HG02943 (cell line): ENCODE results near the gene DEDD2.

Source experiments
- ATAC-seq: cut with Tn5 transposase; IDR thresholded peaks from one replicate; pipeline ENCODE4 v1.9.1; 2021; ENCODE audit warnings: mild to moderate bottlenecking, low read depth, moderate library complexity; ENCODE audit not compliant: unreplicated experiment

DEDD2 gene

DNA sequence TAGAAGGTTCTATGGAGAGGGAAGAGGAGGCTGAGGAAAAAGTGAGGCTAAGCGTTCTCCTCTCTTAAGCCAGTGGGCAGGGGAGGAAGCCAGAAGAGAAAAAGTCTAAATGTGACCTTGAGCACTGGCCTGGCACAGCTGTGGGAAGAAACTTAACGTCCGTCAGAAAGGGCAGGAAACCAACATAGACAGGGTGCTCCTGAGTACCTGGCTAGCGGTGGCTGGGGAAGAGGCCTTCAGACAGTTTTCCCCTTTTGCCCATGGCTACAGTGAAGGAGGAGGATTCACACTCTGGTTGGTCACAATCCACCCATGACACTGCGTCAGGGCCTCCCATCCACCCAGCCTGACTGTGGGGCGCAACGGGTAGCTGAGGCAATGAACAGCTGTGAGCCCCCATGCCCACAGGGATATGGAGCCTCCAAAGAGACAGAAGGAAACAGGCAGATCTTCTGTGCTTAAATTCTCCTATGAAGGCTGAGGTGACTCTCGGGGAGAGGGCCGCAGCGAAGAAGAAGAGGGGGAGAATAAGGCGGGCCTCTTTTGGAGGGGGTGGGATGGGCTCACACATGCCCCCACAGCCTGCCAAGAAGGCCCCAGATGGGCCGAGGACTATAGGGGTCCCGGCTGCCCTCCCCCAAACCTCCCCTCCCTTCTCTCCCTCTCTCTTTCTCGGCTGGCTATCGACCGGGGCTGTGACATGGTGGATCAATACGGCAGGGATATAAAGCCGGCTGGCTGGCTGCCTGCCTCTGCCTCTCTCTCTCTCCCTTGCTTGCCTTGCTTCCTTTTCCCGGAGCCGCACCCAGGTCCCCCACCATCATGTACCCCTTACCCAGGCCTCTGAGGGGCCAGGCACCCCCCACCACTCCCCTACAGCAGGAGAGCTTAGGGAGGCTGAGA, 65.4 kb downstream of the DEDD2 start:
- ATAC-seq, result no peak

DNA sequence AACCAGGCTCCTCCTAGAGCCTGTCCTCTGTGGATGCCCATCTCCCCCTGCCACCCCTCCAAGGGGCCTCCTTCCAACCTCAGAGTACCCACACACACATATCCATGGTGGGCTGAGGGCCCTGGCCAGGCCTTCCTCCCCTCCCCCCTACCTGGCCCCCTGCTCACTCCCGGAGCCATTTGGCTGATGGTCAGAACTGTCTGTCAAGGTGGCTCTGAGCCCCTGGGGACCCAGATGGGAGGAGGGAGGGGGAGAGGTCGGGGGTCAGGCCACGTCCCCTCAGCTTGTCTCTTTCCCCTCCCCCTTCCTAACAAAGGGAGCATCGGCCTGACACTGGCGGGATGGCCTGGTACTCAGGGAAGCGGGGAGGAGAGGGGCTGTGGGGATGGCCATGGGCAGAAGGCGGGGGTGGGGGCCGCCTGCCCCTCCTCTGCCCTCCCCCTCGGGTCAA, 66.5 kb downstream of the DEDD2 start:
- ATAC-seq, result no peak

DNA sequence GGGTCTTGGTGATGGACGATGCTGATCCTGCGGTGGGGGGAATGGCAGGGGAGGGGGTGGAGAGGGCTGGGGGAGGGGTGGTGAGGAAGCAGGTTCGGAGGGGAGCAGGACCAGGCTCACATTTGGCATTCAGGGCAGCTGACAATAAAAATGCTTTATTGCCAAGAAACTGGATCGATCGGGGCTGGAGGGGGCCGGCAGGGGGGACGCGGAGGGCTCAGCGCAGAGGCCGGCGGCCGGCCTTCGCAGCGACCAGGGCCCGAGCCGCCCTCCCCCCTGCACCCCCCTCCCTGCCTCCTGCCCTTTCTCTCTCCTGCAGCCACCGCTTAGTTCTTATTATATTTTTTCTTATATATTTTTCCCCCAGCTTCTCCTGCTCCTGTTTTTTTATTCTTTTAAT, 67.1 kb downstream of the DEDD2 start:
- no peak for ATAC-seq

DNA sequence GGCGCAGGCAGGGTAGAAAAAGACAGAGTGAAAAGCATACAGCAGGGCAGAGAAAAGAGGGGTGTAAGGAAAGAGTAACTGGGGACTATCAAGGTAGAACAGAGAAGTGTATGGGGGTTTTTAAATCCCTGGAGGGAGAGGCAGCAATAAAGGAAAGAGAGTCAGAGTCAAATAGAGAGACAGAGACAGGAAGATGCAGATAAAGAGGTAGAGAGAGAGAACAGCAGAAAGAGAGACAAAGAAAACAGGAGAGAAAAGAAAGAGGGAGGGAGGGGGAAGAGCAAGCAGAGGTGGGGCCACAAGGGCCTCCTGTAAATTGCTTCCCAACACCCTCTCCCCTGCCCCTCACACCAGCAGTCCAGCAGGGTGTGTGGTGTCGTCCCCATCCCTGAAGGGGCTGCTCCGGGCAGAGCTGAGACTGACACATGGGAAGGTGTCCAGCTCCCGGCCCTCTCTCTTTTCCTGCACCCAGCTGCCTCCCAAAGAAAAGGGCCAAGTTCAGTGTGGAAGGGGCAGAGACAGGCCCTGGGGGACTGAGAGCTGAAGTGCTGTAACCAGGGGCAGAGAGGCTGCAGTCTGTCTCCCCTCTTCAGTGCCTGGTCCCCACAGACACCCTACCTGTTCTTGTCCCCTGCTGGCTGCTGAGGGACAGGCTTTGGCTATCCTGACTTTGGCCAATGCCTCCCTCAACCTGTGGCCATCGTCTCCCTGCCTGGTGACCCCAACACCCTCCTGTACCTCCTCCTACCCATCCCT, 67.9 kb downstream of the DEDD2 start:
- ATAC-seq, result no peak
